ENCODE results near the gene KHDRBS1. TPM values are rescaled to one million over a fixed set of nuclear protein-coding genes. Genes with fewer than 3 reads are reported as not detected.
A peak's percentile ranks its signal among the peaks of the same experiment; 100 is the strongest.
"Not testable (repeated sequence)": the region's sequence is repeated elsewhere in the genome, so short reads cannot be mapped to it uniquely, and the experiment has no call there.

Gene KHDRBS1
- total and polyA plus RNA-seq, 8 donors, result 87.2 to 261 (median 218) TPM

DNA sequence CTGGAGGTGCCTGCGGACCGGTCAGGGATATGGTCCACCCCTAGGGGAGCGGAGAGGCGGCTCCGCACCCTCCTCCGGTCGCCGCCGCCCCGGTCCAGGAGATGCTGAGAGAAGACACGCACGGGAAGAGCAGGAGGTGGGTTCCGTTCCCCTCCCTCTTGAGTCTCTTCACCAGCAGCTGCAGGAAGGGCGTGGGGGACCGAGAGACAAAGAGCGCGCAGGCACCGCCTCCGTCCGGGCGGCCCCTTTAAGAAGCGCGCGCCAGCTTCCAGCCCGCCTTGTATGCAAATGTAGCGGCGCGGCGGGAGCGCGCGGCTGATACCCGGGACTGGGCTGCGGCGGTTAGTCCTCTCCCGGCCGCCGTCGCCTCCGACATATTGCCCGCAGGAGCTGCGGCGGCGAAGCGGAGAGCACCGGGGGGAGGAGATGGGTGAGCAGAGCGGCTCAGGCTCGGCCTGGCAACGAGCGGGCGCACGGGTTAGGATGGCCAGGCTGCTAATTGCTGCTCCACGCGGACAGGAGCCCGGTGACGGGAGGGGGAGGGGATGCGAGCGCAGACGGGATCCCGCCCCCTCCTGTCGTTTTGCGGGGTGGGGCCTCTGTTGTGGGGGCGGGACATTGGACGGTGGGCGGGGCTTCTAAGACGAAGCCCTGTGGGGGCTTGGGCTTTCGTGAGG, 59.1 kb downstream of the KHDRBS1 start, which contains the start of gene TMEM39B:
TSS of gene TMEM39B (plus strand) at position 318 of the 677 bp plus-strand sequence. CDS start at position 427, 109 bp downstream.
- H3K27ac ChIP-seq, result peak within 1 kb of the TSS; percentile 88 to 91
- ATAC-seq, result peak; percentile 95
- peaks cover 7 to 42% of the 10 kb centered on the region in 2 donors for H3K4me1 ChIP-seq
- H3K27me3 ChIP-seq, result no peaks in the 10 kb centered on the region
- DNase-seq, result peak; percentile 96 to 99 (median 97)
- TF ChIP-seq, protein P1, sequence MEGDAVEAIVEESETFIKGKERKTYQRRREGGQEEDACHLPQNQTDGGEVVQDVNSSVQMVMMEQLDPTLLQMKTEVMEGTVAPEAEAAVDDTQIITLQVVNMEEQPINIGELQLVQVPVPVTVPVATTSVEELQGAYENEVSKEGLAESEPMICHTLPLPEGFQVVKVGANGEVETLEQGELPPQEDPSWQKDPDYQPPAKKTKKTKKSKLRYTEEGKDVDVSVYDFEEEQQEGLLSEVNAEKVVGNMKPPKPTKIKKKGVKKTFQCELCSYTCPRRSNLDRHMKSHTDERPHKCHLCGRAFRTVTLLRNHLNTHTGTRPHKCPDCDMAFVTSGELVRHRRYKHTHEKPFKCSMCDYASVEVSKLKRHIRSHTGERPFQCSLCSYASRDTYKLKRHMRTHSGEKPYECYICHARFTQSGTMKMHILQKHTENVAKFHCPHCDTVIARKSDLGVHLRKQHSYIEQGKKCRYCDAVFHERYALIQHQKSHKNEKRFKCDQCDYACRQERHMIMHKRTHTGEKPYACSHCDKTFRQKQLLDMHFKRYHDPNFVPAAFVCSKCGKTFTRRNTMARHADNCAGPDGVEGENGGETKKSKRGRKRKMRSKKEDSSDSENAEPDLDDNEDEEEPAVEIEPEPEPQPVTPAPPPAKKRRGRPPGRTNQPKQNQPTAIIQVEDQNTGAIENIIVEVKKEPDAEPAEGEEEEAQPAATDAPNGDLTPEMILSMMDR (IDR thresholded peaks at IDR 0.05), result no peak
- no peaks in the 10 kb centered on the region for H3K9me3 ChIP-seq
- peak within 1 kb of the TSS; percentile 67 to 73 for H3K4me3 ChIP-seq
- H3K36me3 ChIP-seq, result peaks cover 0 to 27% of the 10 kb centered on the region in 2 donors
- intact Hi-C loops (cut with DNase I), result no loop called here

DNA sequence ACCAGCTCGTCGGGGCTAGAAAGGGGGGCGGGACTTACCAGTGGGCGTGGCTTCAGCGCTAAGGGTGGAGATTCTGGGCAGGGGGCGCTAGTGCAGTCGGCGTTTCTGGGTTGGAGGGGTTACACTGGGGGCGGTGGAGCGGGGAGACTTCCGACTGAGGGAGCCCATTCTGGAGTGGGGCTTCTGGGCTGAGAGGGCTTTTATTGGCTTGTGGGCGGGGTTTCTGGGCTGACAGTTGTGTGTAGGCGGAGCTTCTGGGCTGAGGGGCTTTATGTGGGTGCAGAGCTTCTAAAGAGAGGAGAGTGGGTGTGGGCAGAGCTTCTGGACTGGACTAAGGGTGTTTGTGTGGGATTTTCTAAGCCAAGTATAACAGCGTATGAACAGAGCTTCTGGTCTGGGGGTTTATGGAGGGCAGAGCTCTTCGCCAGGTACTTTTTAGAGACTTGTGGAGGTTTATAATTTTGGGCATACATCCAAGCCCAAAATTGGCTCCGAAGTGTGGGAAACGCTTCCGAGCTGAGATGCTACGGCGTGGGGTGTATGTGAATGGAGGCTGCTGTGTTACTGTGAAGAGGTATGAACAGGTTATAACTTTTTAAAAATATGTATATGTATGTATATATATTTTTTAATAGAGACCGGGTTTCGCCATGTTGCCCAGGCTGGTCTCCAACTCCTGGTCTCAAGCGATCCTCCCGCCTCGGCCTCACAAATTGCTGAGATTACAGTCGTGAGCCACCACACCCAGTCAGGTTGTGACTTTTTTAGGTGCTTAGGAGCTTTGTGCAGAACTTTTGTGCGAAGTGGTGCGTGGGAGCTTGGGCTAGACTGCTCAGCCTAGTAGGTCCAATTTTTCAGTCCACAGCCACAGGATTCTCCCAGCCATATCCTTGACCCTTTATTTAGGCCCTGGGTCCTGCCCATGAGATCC, 59.9 kb downstream of the KHDRBS1 start:
- Histone ChIP-seq H3K4me3 (peak overlapping the region; percentile 67 to 73), H3K27ac (peak overlapping the region; percentile 88 to 91), H3K4me1 (peaks cover 7 to 37% of the 10 kb centered on the region in 2 donors), H3K9me3 (no peaks in the 10 kb centered on the region), H3K36me3 (peaks cover 0 to 35% of the 10 kb centered on the region in 2 donors), H3K27me3 (no peaks in the 10 kb centered on the region)
- intact Hi-C loops (cut with DNase I), result no loop called here
- DNase-seq (no peak), ATAC-seq (no peak)
- TF ChIP-seq, protein P1 (IDR thresholded peaks at IDR 0.05), result no peak

DNA sequence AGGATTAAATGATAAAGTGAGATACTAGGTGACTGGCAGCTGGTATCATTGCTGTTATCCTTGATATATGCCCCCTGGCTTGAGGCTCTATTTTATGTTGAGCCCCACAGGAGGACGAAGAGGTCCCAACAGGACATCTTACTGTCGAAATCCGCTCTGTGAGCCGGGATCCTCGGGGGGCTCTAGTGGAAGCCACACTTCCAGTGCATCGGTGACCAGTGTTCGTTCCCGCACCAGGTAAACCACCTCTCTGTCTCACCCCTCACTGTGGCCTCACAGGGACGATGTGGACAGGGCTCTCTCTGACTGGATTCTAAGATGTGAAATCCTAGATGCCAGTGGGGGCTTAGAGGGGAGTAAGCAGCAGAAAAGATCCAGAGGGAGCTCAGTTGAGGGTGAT, 61.2 kb downstream of the KHDRBS1 start:
- intact Hi-C loops (cut with DNase I), result no loop called here
- no peaks in the 10 kb centered on the region for H3K27me3 ChIP-seq

DNA sequence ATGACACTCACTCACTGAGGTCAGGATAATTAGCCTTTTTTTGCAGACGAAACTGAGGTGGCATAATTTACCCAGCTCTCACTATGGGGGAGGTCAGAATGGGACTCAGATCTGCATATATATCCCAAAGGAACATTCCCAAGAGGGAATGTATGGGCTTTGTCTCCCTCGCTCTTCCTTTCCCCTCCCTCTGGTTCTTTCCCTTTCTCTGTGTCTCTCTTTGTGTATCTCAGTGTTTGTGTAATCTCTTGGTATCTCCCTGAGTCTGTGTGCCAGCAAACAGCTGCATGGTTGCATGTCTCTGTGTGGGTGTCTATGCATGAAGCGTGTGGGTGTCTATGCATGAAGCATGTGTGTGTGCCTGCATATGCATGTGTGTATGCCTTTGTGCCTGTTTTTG, 63.8 kb downstream of the KHDRBS1 start:
- no peak overlapping the region for H3K27ac ChIP-seq
- peaks cover 4 to 24% of the 10 kb centered on the region in 2 donors for H3K4me1 ChIP-seq
- ATAC-seq (no peak), DNase-seq (no peak)
- no peaks in the 10 kb centered on the region for H3K9me3 ChIP-seq
- TF ChIP-seq, protein P1 (IDR thresholded peaks at IDR 0.05), result no peak
- no peak overlapping the region for H3K4me3 ChIP-seq
- no peaks in the 10 kb centered on the region for H3K27me3 ChIP-seq
- intact Hi-C loops (cut with DNase I), result no loop called here
- H3K36me3 ChIP-seq, result peaks cover 0 to 71% of the 10 kb centered on the region in 2 donors

More for the DNA sequence above, 61.2 kb downstream of the KHDRBS1 start:
- no peaks in the 10 kb centered on the region for H3K9me3 ChIP-seq
- ATAC-seq (no peak), DNase-seq (no peak)
- H3K4me3 ChIP-seq, result no peak overlapping the region
- TF ChIP-seq, protein P1 (IDR thresholded peaks at IDR 0.05), result no peak
- peaks cover 7 to 36% of the 10 kb centered on the region in 2 donors for H3K4me1 ChIP-seq
- H3K27ac ChIP-seq, result peak overlapping the region in 1 of 2 donors; percentile 41
- peaks cover 0 to 47% of the 10 kb centered on the region in 2 donors for H3K36me3 ChIP-seq

DNA sequence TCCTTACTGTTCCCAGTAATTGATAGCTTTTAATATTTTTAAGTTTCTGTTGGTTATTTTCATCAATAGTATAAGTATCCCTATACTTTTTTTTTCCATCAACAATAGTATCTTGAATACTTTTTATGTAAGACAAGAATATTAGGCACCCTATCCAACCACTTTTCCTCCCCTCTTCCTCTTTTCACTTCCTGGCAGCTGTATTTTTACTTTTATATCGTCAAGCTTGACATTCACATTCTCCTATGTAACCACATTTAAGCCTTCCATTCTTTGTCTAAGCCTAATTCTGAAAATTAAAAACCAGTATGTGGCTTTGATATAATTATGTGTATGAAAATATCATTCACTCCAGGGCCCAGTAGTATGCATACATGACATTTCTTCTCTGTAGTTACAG, 68.4 kb downstream of the KHDRBS1 start:
- peaks cover 0 to 80% of the 10 kb centered on the region in 2 donors for H3K36me3 ChIP-seq
- intact Hi-C loops (cut with DNase I), result no loop called here
- TF ChIP-seq, protein P1 (IDR thresholded peaks at IDR 0.05), result no peak

DNA sequence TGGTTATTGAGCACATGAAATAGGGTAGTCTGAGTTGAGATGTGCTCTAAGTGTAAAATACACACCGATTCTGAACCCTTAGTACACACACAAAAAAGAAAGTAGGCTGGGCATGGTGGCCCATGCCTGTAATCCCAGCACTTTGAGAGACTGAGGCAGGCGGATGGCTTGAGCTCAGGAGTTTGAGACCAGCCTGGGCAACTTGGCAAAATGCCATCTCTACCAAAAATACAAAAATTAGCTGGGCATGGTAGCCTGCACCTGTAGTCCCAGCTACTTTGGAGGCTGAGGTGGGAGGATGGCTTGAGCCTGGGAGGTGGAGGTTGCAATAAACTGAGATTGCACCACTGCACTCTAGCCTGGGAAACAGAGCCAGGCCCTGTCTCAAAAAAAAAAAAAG, 72.7 kb downstream of the KHDRBS1 start:
- H3K9me3 ChIP-seq; ATAC-seq; DNase-seq; H3K27me3 ChIP-seq; intact Hi-C loops (cut with DNase I); H3K4me3 ChIP-seq; H3K27ac ChIP-seq; H3K4me1 ChIP-seq: not testable (repeated sequence)
- H3K36me3 ChIP-seq, result peaks cover 0 to 66% of the 10 kb centered on the region in 2 donors

More for the DNA sequence above, 68.4 kb downstream of the KHDRBS1 start:
- ATAC-seq (no peak), DNase-seq (no peak)
- H3K4me3 ChIP-seq, result no peak overlapping the region
- H3K27ac ChIP-seq, result no peak overlapping the region
- no peaks in the 10 kb centered on the region for H3K9me3 ChIP-seq
- H3K4me1 ChIP-seq, result no peaks in the 10 kb centered on the region
- H3K27me3 ChIP-seq, result no peaks in the 10 kb centered on the region

Measured in left lung (tissue), 10 donors.